Breast epithelium (tissue), 3 donors: Measurements from ENCODE around the gene CPEB3.

Experiments
- POLR2A ChIP-seq: fragments of 450-650 bp; IDR thresholded peaks from one replicate; pipeline ENCODE4 v1.6.1; 2016; ENCODE audit warnings: antibody characterized with exemption, mild to moderate bottlenecking, moderate library complexity
- POLR2AphosphoS5 ChIP-seq, 3 donors: sonication (generic); formaldehyde crosslinking; IDR thresholded peaks; one replicate each; pipeline ENCODE4 v1.6.1; 2017; ENCODE audit warnings: antibody characterized with exemption in 3 of 3
- TF ChIP-seq, protein P1 (sequence below), 3 donors: fragments of 450-650 bp; IDR thresholded peaks; one replicate each; pipeline ENCODE4 v1.5.1; 2016 to 2017; ENCODE audit warnings: antibody characterized with exemption in 3 of 3, mild to moderate bottlenecking in 3 of 3, moderate library complexity in 3 of 3

DNA sequence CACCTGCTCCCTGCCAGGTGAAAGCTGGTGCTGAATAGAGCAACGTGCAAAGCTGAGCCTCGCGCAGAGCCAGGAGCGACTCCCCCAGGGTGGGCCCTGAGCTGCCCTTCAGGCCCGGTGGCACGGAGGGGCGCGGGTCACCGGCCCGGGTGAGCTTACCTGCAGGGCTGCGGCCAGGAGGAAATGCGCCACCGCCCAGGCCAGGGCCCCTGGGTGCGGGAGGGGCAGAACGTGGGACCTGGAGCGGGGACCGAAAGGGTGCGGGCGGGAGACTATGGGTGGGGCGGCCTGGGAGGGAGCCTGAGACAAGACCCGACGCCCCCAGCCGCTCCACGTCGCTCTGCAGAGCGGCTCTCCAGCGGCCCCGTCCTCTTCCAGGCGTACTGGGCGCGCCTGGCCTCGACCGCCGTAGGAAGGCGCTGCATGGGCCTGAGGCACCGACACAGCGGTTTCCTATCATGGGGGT is 245.2 kb downstream of the CPEB3 start:
- TF ChIP-seq, protein P1, sequence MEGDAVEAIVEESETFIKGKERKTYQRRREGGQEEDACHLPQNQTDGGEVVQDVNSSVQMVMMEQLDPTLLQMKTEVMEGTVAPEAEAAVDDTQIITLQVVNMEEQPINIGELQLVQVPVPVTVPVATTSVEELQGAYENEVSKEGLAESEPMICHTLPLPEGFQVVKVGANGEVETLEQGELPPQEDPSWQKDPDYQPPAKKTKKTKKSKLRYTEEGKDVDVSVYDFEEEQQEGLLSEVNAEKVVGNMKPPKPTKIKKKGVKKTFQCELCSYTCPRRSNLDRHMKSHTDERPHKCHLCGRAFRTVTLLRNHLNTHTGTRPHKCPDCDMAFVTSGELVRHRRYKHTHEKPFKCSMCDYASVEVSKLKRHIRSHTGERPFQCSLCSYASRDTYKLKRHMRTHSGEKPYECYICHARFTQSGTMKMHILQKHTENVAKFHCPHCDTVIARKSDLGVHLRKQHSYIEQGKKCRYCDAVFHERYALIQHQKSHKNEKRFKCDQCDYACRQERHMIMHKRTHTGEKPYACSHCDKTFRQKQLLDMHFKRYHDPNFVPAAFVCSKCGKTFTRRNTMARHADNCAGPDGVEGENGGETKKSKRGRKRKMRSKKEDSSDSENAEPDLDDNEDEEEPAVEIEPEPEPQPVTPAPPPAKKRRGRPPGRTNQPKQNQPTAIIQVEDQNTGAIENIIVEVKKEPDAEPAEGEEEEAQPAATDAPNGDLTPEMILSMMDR (IDR thresholded peaks at IDR 0.05) = no peak
- TF ChIP-seq POLR2AphosphoS5 (IDR thresholded peaks at IDR 0.05) = no peak
- no peak for TF ChIP-seq POLR2A
